ENCODE measurements around the gene CYP2D6.
A peak's percentile ranks its signal among the peaks of the same experiment; 100 is the strongest.
"Not testable (repeated sequence)": the region's sequence is repeated elsewhere in the genome, so short reads cannot be mapped to it uniquely, and the experiment has no call there.

The CYP2D6 gene

GRCh38 chr22:42114721-42115120, 15.9 kb downstream of the CYP2D6 start:
- TF ChIP-seq TAF1 (IDR thresholded peaks at IDR 0.05; ENCODE audit: low read depth, low read length) = no peak
- DNase-seq (ENCODE audit: insufficient read length, low spot score) (no peak), FAIRE-seq (no peak)

- DNase-seq (ENCODE audit: insufficient read length, low spot score); FAIRE-seq: not testable (repeated sequence)
Observed at GRCh38 chr22:42112793-42113192, 17.8 kb downstream of the CYP2D6 start.

- no peak for TF ChIP-seq POU2F2 (IDR thresholded peaks at IDR 0.05; ENCODE audit: low read depth, low read length)
- TF ChIP-seq POLR2AphosphoS5 (IDR thresholded peaks at IDR 0.05; ENCODE audit: low read depth, low read length) = no peak
- no peak for TF ChIP-seq PAX5 (IDR thresholded peaks at IDR 0.05; ENCODE audit: insufficient read depth, low read length, severe bottlenecking)
- no peak for TF ChIP-seq SPI1 (IDR thresholded peaks at IDR 0.05; ENCODE audit: low read depth, low read length)
- no peak for DNase-seq (ENCODE audit: insufficient read length, low spot score)
- no peak for FAIRE-seq
Observed at GRCh38 chr22:42111798-42112197, 18.8 kb downstream of the CYP2D6 start.

DNA sequence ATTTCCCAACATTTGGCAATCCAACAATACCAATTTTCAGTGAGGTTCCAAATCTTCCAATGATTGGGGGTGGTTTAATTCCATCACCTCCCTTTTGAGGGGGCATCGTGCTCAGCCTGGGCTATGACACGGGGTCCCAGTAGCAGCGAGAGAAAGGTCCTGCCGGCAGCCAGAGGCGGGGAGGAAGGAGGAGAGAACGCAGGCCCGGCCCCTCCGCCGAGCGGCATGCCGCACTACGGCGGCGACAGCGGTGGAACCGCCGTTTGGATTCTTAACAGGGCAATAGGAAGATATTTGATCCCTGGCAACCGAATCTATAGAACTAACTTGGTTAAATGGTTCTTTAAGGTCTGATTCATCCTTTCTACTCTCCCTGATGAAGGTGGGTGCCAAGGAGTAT, 21.8 kb downstream of the CYP2D6 start:
- FAIRE-seq = no peak
- TF ChIP-seq POLR2AphosphoS5 (IDR thresholded peaks at IDR 0.05; ENCODE audit: low read depth, low read length) (no peak), TAF1 (IDR thresholded peaks at IDR 0.05; ENCODE audit: low read depth, low read length) (no peak), POU2F2 (IDR thresholded peaks at IDR 0.05; ENCODE audit: low read depth, low read length) (no peak), SPI1 (IDR thresholded peaks at IDR 0.05; ENCODE audit: low read depth, low read length) (no peak), POLR2A (IDR thresholded peaks at IDR 0.05; ENCODE audit: low read depth, low read length) (no peak), PAX5 (IDR thresholded peaks at IDR 0.05; ENCODE audit: insufficient read depth, low read length, severe bottlenecking) (no peak)
- no peak for DNase-seq (ENCODE audit: insufficient read length, low spot score)

GRCh38 chr22:42104332-42104860, 26.2 kb downstream of the CYP2D6 start:
- FAIRE-seq; DNase-seq (ENCODE audit: insufficient read length, low spot score): not testable (repeated sequence)

- no peak for FAIRE-seq
- TF ChIP-seq PAX5 (IDR thresholded peaks at IDR 0.05; ENCODE audit: insufficient read depth, low read length, severe bottlenecking) (no peak), POLR2AphosphoS5 (IDR thresholded peaks at IDR 0.05; ENCODE audit: low read depth, low read length) (no peak), POU2F2 (IDR thresholded peaks at IDR 0.05; ENCODE audit: low read depth, low read length) (no peak), POLR2A (IDR thresholded peaks at IDR 0.05; ENCODE audit: low read depth, low read length) (no peak), TAF1 (IDR thresholded peaks at IDR 0.05; ENCODE audit: low read depth, low read length) (no peak), SPI1 (IDR thresholded peaks at IDR 0.05; ENCODE audit: low read depth, low read length) (no peak)
- DNase-seq (ENCODE audit: insufficient read length, low spot score) = no peak
Observed at GRCh38 chr22:42101199-42101598, 29.4 kb downstream of the CYP2D6 start.

- TF ChIP-seq PAX5 (IDR thresholded peaks at IDR 0.05; ENCODE audit: insufficient read depth, low read length, severe bottlenecking) = no peak
- TF ChIP-seq SPI1 (IDR thresholded peaks at IDR 0.05; ENCODE audit: low read depth, low read length) = no peak
- TF ChIP-seq POLR2AphosphoS5 (IDR thresholded peaks at IDR 0.05; ENCODE audit: low read depth, low read length) = no peak
- TF ChIP-seq TAF1 (IDR thresholded peaks at IDR 0.05; ENCODE audit: low read depth, low read length) = no peak
- no peak for TF ChIP-seq POU2F2 (IDR thresholded peaks at IDR 0.05; ENCODE audit: low read depth, low read length)
- TF ChIP-seq POLR2A (IDR thresholded peaks at IDR 0.05; ENCODE audit: low read depth, low read length) = no peak
- DNase-seq (ENCODE audit: insufficient read length, low spot score) (no peak), FAIRE-seq (peak; percentile 78)
Observed at GRCh38 chr22:42091455-42091782, 39.2 kb downstream of the CYP2D6 start.

DNA sequence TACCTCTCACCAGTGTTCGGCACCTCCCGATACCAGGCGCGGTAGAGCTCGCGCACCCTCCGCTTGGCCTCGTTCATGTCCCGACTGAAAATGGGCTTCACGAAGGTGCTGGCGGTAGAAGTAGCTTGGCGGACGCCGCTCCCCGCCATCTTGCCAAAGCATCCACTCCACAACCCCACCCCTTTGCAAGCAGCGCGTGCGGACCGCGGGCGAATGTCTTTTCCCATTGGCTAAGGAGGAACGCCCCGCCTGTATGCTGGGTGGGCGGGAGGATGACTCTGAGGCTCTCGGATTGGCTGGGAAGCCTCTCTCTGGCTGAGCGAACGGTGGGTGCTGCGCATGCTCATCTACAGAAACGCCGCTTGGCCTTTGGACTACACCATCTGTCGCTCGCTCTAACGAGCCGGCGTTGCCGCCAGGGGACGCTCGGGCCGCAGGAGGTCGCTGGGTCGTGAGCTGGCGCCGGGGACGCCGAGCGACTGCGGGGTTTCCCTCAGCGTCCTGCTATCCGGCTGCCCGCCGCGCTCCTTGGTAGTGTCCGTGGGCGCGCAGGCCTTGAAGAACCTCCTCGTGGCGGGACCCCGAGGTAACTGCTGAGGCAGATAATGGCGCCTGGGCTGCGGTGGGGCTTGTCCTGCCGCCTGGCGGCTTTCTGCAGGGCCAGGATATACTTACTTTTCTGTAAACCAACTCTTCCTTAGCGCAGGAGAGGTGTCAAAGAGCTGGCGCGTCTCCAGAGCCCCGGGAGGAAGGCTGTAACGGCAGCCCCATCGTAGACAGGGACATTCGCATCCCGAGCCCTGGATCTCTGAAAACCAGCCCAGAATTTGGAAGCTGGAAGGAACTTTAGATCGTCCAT, 39.8 kb downstream of the CYP2D6 start, which contains the start of gene NDUFA6:
NDUFA6 (minus strand) TSS at position 177 of the 859 bp plus-strand sequence; CDS start at position 149, 28 bp downstream.
- DNase-seq (ENCODE audit: insufficient read length, low spot score) = peak; percentile 96
- peak; percentile 99 for FAIRE-seq
- TF ChIP-seq SPI1 (IDR thresholded peaks at IDR 0.05; ENCODE audit: low read depth, low read length) (no peak), POLR2AphosphoS5 (IDR thresholded peaks at IDR 0.05; ENCODE audit: low read depth, low read length) (peak; percentile 88), POLR2A (IDR thresholded peaks at IDR 0.05; ENCODE audit: low read depth, low read length) (peak; percentile 95), TAF1 (IDR thresholded peaks at IDR 0.05; ENCODE audit: low read depth, low read length) (peak; percentile 95)

DNA sequence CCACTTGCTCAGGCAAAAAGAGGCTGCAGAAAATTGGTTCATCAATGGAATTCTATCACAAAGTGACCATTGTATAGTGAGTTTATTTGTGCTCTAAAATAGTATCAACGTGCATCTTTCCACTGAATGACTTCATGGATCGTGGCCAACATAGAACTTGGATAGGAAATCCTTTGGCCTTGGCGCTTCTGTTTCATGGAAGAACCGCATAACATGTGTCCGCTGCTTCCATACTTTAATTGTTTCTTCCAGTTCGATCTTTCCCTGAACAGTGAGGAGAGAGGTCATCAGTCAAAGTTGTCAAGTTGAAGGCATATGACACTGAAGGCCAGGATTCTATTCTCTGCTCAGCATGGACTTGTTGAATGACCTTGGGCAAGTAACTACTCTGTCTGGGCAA, 44.6 kb downstream of the CYP2D6 start:
- no peak for DNase-seq (ENCODE audit: insufficient read length, low spot score)
- no peak for FAIRE-seq
- TF ChIP-seq POU2F2 (IDR thresholded peaks at IDR 0.05; ENCODE audit: low read depth, low read length) (no peak), SPI1 (IDR thresholded peaks at IDR 0.05; ENCODE audit: low read depth, low read length) (no peak), TAF1 (IDR thresholded peaks at IDR 0.05; ENCODE audit: low read depth, low read length) (no peak), POLR2A (IDR thresholded peaks at IDR 0.05; ENCODE audit: low read depth, low read length) (no peak; the same call in 1 of the 2 replicates), PAX5 (IDR thresholded peaks at IDR 0.05; ENCODE audit: insufficient read depth, low read length, severe bottlenecking) (no peak), POLR2AphosphoS5 (IDR thresholded peaks at IDR 0.05; ENCODE audit: low read depth, low read length) (no peak)

- TF ChIP-seq POLR2AphosphoS5 (IDR thresholded peaks at IDR 0.05; ENCODE audit: low read depth, low read length) = peak; percentile 13; the same call in 1 of the 2 replicates
- TF ChIP-seq SPI1 (IDR thresholded peaks at IDR 0.05; ENCODE audit: low read depth, low read length) = no peak
- DNase-seq (ENCODE audit: insufficient read length, low spot score) = no peak
- FAIRE-seq = no peak
Observed at GRCh38 chr22:42084874-42085273, 45.7 kb downstream of the CYP2D6 start.

GRCh38 chr22:42083119-42083518, 47.5 kb downstream of the CYP2D6 start:
- FAIRE-seq (no peak), DNase-seq (ENCODE audit: insufficient read length, low spot score) (no peak)
- TF ChIP-seq SPI1 (IDR thresholded peaks at IDR 0.05; ENCODE audit: low read depth, low read length) (no peak), TAF1 (IDR thresholded peaks at IDR 0.05; ENCODE audit: low read depth, low read length) (no peak), POU2F2 (IDR thresholded peaks at IDR 0.05; ENCODE audit: low read depth, low read length) (no peak), POLR2A (IDR thresholded peaks at IDR 0.05; ENCODE audit: low read depth, low read length) (no peak), PAX5 (IDR thresholded peaks at IDR 0.05; ENCODE audit: insufficient read depth, low read length, severe bottlenecking) (no peak), POLR2AphosphoS5 (IDR thresholded peaks at IDR 0.05; ENCODE audit: low read depth, low read length) (no peak)

Measured in GM12891 (cell line).